Erythroblast (primary cell): ENCODE measurements around the gene EIF4G3.

Experiments
- GATA1 ChIP-seq: IDR thresholded peaks from 2 replicates; pipeline ENCODE4 v1.6.1; 2011; ENCODE audit warnings: low read depth, mild to moderate bottlenecking, control low read depth, low read length, moderate library complexity
- POLR2A ChIP-seq: IDR thresholded peaks from 2 replicates; pipeline ENCODE4 v1.6.1; 2011; ENCODE audit warnings: mild to moderate bottlenecking, low read length

DNA sequence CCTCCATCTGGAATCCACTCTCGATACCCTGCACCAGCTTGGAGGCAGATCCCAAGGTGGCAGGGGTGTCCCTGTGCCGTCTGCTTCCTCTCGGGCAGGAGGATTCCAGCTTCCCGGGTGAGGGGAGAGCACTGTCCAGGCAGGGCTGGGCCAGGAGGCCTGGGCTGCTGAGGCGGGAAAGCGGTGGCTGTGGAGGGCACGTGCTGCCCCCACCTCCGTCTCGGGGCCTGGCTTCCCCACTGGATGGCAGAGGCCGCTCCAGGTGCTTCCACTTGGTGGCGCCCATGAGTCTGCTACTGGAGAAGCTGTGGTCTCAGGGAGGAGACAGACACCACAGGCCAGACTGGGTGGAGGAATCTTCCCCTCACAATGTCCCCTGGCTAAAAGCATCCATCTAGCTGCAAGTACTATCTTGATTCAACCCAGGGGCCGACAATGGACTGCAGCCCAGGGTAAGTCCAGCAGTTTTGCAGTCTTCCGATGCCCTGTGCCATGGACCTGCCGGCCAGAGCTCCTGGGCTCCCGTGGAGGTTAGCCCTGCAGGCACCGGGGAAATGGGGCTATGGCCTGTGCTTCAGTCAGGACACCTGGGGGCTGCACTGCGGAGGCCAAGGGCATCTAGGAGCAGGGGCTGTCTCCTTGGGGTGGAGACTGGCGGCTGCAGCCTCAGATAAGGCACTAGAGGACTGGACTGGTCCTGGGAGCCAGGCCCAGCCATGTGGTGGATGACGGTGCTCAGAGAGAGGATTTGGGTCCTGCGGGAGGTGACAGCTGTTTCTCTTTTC is 41.3 kb upstream of the EIF4G3 start:
- TF ChIP-seq POLR2A (no peak), GATA1 (no peak)
